ENCODE measurements around the gene PLXNA4. TPM values are rescaled to one million over a fixed set of nuclear protein-coding genes. Genes with fewer than 3 reads are reported as not detected.

PLXNA4 gene
- total RNA-seq, 1 experiment from 2014 or later, result 0.81 TPM

GRCh38 chr7:132403465-132404110 lies 172.7 kb downstream of the PLXNA4 start:
- peaks cover 30% of the 10 kb centered on the region for H3K4me1 Mint-ChIP-seq
- ATAC-seq, result peak; percentile 66
- no peak overlapping the region; the same call in 1 of the 2 replicates for H3K27ac Mint-ChIP-seq
- H3K36me3 Mint-ChIP-seq, result no peaks in the 10 kb centered on the region
- H3K9me3 Mint-ChIP-seq, result no peaks in the 10 kb centered on the region
- no peaks in the 10 kb centered on the region for H3K27me3 Mint-ChIP-seq (ENCODE audit: low read depth)
- H3K4me3 Mint-ChIP-seq, result no peak overlapping the region
- CTCF ChIA-PET, result interaction anchor here (0.6 to 1.2 kb wide), 4 partner anchors 9 to 876 kb away, joined by 3 to 4 read pairs (median 4); no protein-coding TSS in a partner anchor
- POLR2A ChIA-PET, result no interaction called here
- TF ChIP-seq, protein P1, sequence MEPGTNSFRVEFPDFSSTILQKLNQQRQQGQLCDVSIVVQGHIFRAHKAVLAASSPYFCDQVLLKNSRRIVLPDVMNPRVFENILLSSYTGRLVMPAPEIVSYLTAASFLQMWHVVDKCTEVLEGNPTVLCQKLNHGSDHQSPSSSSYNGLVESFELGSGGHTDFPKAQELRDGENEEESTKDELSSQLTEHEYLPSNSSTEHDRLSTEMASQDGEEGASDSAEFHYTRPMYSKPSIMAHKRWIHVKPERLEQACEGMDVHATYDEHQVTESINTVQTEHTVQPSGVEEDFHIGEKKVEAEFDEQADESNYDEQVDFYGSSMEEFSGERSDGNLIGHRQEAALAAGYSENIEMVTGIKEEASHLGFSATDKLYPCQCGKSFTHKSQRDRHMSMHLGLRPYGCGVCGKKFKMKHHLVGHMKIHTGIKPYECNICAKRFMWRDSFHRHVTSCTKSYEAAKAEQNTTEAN (CRISPR knock-in tag; IDR thresholded peaks at IDR 0.05), result no peak
- TF ChIP-seq ZNF138 (CRISPR knock-in tag; conservative IDR thresholded peaks at IDR 0.05) (no peak), CREM (CRISPR knock-in tag; IDR thresholded peaks at IDR 0.05) (no peak), AR (CRISPR knock-in tag; IDR thresholded peaks at IDR 0.05) (no peak), ZNF232 (CRISPR knock-in tag; IDR thresholded peaks at IDR 0.05) (no peak), KAT7 (CRISPR knock-in tag; IDR thresholded peaks at IDR 0.05; ENCODE audit: borderline replicate concordance) (no peak), NFATC4 (CRISPR knock-in tag; IDR thresholded peaks at IDR 0.05) (no peak), NR3C1 (CRISPR knock-in tag; conservative IDR thresholded peaks at IDR 0.05; ENCODE audit: low read depth) (no peak), NR1H2 (CRISPR knock-in tag; IDR thresholded peaks at IDR 0.05) (no peak), ATF1 (CRISPR knock-in tag; IDR thresholded peaks at IDR 0.05) (no peak), HMGA2 (CRISPR knock-in tag; IDR thresholded peaks at IDR 0.05) (no peak), STAT6 (CRISPR knock-in tag; conservative IDR thresholded peaks at IDR 0.05; ENCODE audit: low read depth) (no peak), SMAD4 (CRISPR knock-in tag; IDR thresholded peaks at IDR 0.05) (no peak)
- TF ChIP-seq, protein P2, sequence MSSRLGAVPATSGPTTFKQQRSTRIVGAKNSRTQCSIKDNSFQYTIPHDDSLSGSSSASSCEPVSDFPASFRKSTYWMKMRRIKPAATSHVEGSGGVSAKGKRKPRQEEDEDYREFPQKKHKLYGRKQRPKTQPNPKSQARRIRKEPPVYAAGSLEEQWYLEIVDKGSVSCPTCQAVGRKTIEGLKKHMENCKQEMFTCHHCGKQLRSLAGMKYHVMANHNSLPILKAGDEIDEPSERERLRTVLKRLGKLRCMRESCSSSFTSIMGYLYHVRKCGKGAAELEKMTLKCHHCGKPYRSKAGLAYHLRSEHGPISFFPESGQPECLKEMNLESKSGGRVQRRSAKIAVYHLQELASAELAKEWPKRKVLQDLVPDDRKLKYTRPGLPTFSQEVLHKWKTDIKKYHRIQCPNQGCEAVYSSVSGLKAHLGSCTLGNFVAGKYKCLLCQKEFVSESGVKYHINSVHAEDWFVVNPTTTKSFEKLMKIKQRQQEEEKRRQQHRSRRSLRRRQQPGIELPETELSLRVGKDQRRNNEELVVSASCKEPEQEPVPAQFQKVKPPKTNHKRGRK (CRISPR knock-in tag; IDR thresholded peaks at IDR 0.05; ENCODE audit: borderline replicate concordance), result no peak
- DNase-seq (ENCODE audit: low spot score), result no peak

GRCh38 chr7:132402751-132403245 lies 173.5 kb downstream of the PLXNA4 start:
- ChIA-PET CTCF (interaction anchor here (0.6 to 1.2 kb wide), 6 partner anchors 9 to 875 kb away, joined by 3 to 6 read pairs (median 4); no protein-coding TSS in a partner anchor), POLR2A (no interaction called here)
- ATAC-seq (peak; percentile 34), DNase-seq (ENCODE audit: low spot score) (no peak)
- H3K4me3 Mint-ChIP-seq, result no peak overlapping the region
- no peak overlapping the region for H3K27ac Mint-ChIP-seq
- H3K4me1 Mint-ChIP-seq, result peaks cover 30% of the 10 kb centered on the region
- H3K36me3 Mint-ChIP-seq, result no peaks in the 10 kb centered on the region
- H3K9me3 Mint-ChIP-seq, result no peaks in the 10 kb centered on the region
- no peaks in the 10 kb centered on the region for H3K27me3 Mint-ChIP-seq (ENCODE audit: low read depth)
- TF ChIP-seq ZNF219 (CRISPR knock-in tag; IDR thresholded peaks at IDR 0.05; ENCODE audit: borderline replicate concordance), result no peak
- TF ChIP-seq, protein P3, sequence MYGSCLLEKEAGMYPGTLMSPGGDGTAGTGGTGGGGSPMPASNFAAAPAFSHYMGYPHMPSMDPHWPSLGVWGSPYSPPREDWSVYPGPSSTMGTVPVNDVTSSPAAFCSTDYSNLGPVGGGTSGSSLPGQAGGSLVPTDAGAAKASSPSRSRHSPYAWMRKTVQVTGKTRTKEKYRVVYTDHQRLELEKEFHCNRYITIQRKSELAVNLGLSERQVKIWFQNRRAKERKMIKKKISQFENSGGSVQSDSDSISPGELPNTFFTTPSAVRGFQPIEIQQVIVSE (CRISPR knock-in tag; IDR thresholded peaks at IDR 0.05; ENCODE audit: borderline replicate concordance), result no peak
- TF ChIP-seq ATF3 (CRISPR knock-in tag; conservative IDR thresholded peaks at IDR 0.05), result no peak
- TF ChIP-seq ZNF425 (CRISPR knock-in tag; conservative IDR thresholded peaks at IDR 0.05), result no peak
- TF ChIP-seq, protein P2 (CRISPR knock-in tag; IDR thresholded peaks at IDR 0.05; ENCODE audit: borderline replicate concordance), result no peak
- no peak for TF ChIP-seq CREM (CRISPR knock-in tag; IDR thresholded peaks at IDR 0.05)
- TF ChIP-seq, protein P1 (CRISPR knock-in tag; IDR thresholded peaks at IDR 0.05), result no peak

Data from WTC11 (cell line).